GM19240 (cell line): ENCODE data around the gene MYBL2.
"Not testable (repeated sequence)": the region's sequence is repeated elsewhere in the genome, so short reads cannot be mapped to it uniquely, and the experiment has no call there.

Experiments used
- DNase-seq: peaks from one replicate; pipeline ENCODE4 v3.0.0; 2011; ENCODE audit warnings: low spot score; ENCODE audit not compliant: insufficient read length

Gene MYBL2

GRCh38 chr20:43750774-43751166 lies 83.9 kb downstream of the MYBL2 start:
- DNase-seq = no peak

GRCh38 chr20:43751167-43752050 lies 84.5 kb downstream of the MYBL2 start:
- peak; percentile 63 for DNase-seq

- no peak for DNase-seq
These were observed 85.1 kb downstream of the MYBL2 start for GRCh38 chr20:43752051-43752360.

GRCh38 chr20:43752561-43753301 lies 85.8 kb downstream of the MYBL2 start:
- DNase-seq = peak; percentile 58

GRCh38 chr20:43755390-43755789 lies 88.5 kb downstream of the MYBL2 start:
- DNase-seq = no peak

- DNase-seq = no peak
These were observed 88.9 kb downstream of the MYBL2 start for GRCh38 chr20:43755851-43756250.

GRCh38 chr20:43757888-43758287 lies 91.0 kb downstream of the MYBL2 start:
- not testable (repeated sequence) for DNase-seq

GRCh38 chr20:43761386-43762340 lies 94.7 kb downstream of the MYBL2 start:
- no peak for DNase-seq

- DNase-seq = no peak
These were observed 96.0 kb downstream of the MYBL2 start for GRCh38 chr20:43762911-43763310.

- DNase-seq = no peak
These were observed 99.0 kb downstream of the MYBL2 start for GRCh38 chr20:43765916-43766315.
